Lower lobe of right lung (tissue), 2 donors: ENCODE measurements around the gene SLC30A9. TPM values are rescaled to one million over a fixed set of nuclear protein-coding genes. Genes with fewer than 3 reads are reported as not detected.

Source experiments
- ATAC-seq, 2 donors: fragments of 200-7000 bp; cut with Tn5 transposase; one replicate each; pipeline ENCODE4 v1.9.1; 2020 to 2022; ENCODE audit warnings: mild to moderate bottlenecking in 2 of 2, moderate library complexity in 2 of 2
- DNase-seq: peaks from one replicate; pipeline ENCODE4 v3.0.0-alpha.2; 2020
- H3K27ac ChIP-seq: fragments of 200-600 bp; one replicate; pipeline ENCODE4 v1.8.0; 2022
- H3K27me3 ChIP-seq: fragments of 200-600 bp; one replicate; pipeline ENCODE4 v1.8.0; 2022; ENCODE audit warnings: low read depth
- H3K36me3 ChIP-seq: fragments of 200-600 bp; one replicate; pipeline ENCODE4 v1.8.0; 2022; ENCODE audit warnings: mild to moderate bottlenecking
- H3K4me1 ChIP-seq: fragments of 200-600 bp; one replicate; pipeline ENCODE4 v1.8.0; 2022
- H3K4me3 ChIP-seq: fragments of 200-600 bp; one replicate; pipeline ENCODE4 v1.8.0; 2022; ENCODE audit warnings: mild to moderate bottlenecking
- H3K9me3 ChIP-seq: fragments of 200-600 bp; one replicate; pipeline ENCODE4 v1.8.0; 2022
- intact Hi-C: fragments of 100-400 bp; cut with DNase I; formaldehyde crosslinking; loops from one replicate; pipeline ENCODE4 v1.11.0; 2022
- total RNA-seq: library from RNA; stranded (reverse); fragmentation: NEBNext Ultra II Directional; extraction: Animal tissue kit (Norgen Biotek cat#: 25700); gene quantifications from one replicate; pipeline ENCODE4 v1.2.1, GENCODE V29; 2021
- TF ChIP-seq, protein P1 (sequence below): fragments of 200-600 bp; IDR thresholded peaks from one replicate; pipeline ENCODE4 v1.8.0; 2022; ENCODE audit warnings: antibody characterized with exemption, mild to moderate bottlenecking
- donor health status: DM: no; HTN: yes; CAD: no; lungs with severe emphysema.

The SLC30A9 gene
- total RNA-seq, 1 donor from 2014 or later: 37.7 TPM

DNA sequence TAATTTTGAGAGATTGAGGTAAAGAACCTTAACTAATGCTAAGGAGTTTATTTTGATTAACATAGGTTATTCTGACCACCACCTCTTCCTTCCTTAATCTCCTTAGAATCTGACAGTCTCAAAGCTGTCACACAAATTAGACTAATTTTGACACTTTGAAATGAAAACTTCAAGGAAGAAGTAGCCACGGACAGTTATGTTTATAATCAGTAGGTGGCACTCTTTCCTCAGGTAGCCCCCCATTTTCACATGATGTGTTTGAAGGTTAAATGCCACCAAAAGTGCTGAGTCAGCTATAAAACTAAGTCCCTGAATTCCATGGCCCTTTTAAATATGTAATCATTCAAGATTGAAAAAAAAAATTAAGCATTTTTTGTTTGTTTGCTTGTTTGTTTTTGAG lies 32.7 kb upstream of the SLC30A9 start:
- Histone ChIP-seq H3K4me3 (no peak overlapping the region), H3K36me3 (peaks cover 33% of the 10 kb centered on the region), H3K4me1 (no peaks in the 10 kb centered on the region), H3K9me3 (no peaks in the 10 kb centered on the region), H3K27ac (no peak overlapping the region), H3K27me3 (no peaks in the 10 kb centered on the region)
- intact Hi-C loops: no loop called here
- DNase-seq (no peak), ATAC-seq (no peak)
- TF ChIP-seq, protein P1, sequence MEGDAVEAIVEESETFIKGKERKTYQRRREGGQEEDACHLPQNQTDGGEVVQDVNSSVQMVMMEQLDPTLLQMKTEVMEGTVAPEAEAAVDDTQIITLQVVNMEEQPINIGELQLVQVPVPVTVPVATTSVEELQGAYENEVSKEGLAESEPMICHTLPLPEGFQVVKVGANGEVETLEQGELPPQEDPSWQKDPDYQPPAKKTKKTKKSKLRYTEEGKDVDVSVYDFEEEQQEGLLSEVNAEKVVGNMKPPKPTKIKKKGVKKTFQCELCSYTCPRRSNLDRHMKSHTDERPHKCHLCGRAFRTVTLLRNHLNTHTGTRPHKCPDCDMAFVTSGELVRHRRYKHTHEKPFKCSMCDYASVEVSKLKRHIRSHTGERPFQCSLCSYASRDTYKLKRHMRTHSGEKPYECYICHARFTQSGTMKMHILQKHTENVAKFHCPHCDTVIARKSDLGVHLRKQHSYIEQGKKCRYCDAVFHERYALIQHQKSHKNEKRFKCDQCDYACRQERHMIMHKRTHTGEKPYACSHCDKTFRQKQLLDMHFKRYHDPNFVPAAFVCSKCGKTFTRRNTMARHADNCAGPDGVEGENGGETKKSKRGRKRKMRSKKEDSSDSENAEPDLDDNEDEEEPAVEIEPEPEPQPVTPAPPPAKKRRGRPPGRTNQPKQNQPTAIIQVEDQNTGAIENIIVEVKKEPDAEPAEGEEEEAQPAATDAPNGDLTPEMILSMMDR: peak; percentile 19

DNA sequence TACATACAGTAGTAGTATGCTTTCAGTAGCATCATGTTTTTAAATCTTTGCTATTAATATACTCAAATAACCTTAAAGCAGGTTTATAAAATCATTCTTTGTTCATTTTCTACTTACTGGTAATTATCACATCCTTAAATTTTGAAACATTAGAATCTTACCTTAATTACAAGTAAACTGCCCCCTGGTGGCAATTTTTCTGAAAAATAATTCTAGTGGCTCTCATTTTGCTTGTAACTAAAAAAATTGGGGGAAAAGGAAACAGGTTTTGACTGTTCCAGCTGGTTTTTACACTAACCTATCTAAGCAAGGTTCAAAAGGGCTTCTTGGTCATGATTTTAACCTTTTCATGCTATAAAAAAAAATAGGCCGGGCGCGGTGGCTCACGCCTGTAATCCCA lies 27.2 kb upstream of the SLC30A9 start:
- TF ChIP-seq, protein P1: peak; percentile 30
- no peak overlapping the region for H3K27ac ChIP-seq
- no peak overlapping the region for H3K4me3 ChIP-seq
- ATAC-seq (no peak), DNase-seq (no peak)
- no peaks in the 10 kb centered on the region for H3K36me3 ChIP-seq
- H3K27me3 ChIP-seq: no peaks in the 10 kb centered on the region
- H3K9me3 ChIP-seq: no peaks in the 10 kb centered on the region
- intact Hi-C loops: no loop called here
- H3K4me1 ChIP-seq: no peaks in the 10 kb centered on the region

DNA sequence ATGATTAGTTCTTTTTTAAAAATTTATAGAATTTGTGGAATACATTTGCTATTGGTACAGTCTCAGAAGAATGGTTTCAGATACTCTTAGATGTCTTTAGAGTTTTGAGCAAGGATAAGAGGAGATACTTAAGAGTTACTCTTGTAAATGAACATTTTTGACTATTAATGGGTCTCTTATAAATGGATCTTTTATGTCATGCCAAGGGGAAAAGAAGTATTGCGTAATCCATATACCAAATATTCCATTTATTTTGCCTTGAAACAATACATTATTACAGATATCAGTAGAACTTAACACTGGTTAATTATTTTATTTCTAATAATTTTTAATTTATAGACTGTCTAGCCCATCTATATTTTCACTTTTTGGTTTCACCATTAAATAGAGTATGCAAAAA lies 25.9 kb upstream of the SLC30A9 start:
- TF ChIP-seq, protein P1: no peak
- H3K36me3 ChIP-seq: no peaks in the 10 kb centered on the region
- intact Hi-C loops: no loop called here
- no peak overlapping the region for H3K4me3 ChIP-seq
- H3K4me1 ChIP-seq: no peaks in the 10 kb centered on the region
- no peak overlapping the region for H3K27ac ChIP-seq
- no peaks in the 10 kb centered on the region for H3K9me3 ChIP-seq
- H3K27me3 ChIP-seq: no peaks in the 10 kb centered on the region
- DNase-seq: no peak
- no peak for ATAC-seq

DNA sequence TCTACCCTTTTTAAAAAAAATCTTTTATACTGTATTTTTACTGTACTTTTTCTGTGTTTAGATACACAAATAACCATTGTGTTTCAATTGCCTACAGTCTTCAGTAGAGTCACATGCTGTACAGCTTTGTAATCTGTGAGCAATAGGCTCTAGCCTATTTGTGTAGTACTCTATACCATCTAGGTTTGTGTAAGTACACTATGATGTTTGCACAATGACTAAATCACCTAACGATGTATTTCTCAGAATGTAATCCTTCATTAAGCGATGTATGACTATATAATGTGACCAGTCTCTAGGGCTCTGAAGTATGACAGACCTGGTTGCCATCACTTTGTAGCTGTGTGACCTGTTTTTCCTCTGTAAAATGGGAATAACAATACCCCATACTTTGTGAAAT lies 22.9 kb upstream of the SLC30A9 start:
- no peak for ATAC-seq
- Histone ChIP-seq H3K4me1 (no peaks in the 10 kb centered on the region), H3K4me3 (no peak overlapping the region), H3K27me3 (no peaks in the 10 kb centered on the region), H3K36me3 (no peaks in the 10 kb centered on the region), H3K9me3 (no peaks in the 10 kb centered on the region), H3K27ac (no peak overlapping the region)
- DNase-seq: no peak
- intact Hi-C loops: no loop called here
- TF ChIP-seq, protein P1: no peak

DNA sequence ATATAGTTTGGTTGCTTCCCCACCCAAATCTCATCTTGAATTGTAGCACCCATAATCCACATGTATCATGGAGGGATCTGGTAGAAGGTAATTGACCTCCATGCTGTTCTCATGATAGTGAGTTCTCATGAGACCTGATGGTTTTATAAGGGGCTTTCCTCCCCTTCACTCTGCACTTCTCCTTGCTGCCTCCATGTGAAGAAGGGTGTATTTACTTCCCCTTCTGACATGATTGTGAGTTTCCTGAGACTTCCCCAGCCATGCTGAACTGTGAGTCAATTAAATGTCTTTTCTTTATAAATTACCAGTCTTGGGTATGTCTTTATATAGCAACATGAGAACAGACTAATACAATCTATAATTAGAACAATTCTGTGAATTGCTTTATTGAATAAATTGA lies 20.7 kb upstream of the SLC30A9 start:
- Histone ChIP-seq H3K9me3 (no peaks in the 10 kb centered on the region), H3K4me3 (no peak overlapping the region), H3K4me1 (no peaks in the 10 kb centered on the region), H3K36me3 (no peaks in the 10 kb centered on the region), H3K27me3 (no peaks in the 10 kb centered on the region), H3K27ac (no peak overlapping the region)
- TF ChIP-seq, protein P1: no peak
- intact Hi-C loops: no loop called here
- ATAC-seq: no peak
- DNase-seq: no peak

DNA sequence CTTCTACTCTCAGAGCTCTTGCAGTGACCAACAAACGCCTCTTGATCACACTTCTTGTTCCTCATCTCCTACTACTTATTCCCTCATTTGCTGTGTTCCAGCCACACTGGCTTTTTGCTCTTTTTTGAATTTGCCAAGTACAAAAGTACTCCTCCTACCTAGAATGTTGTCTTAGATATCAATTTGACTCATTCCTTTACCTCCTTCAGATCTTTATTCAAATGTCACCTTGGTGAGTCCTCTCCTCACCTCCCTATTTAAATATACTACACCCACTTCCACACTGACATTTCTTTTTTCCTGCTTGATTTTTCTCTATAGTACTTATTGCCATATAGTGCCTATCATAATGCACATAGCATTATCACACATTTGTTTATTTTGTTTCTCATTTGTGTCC lies 15.0 kb upstream of the SLC30A9 start:
- no peak for ATAC-seq
- Histone ChIP-seq H3K36me3 (no peaks in the 10 kb centered on the region), H3K27ac (no peak overlapping the region), H3K9me3 (no peaks in the 10 kb centered on the region), H3K27me3 (no peaks in the 10 kb centered on the region), H3K4me1 (no peaks in the 10 kb centered on the region), H3K4me3 (no peak overlapping the region)
- no peak for DNase-seq
- intact Hi-C loops: no loop called here
- TF ChIP-seq, protein P1: no peak
